IMR-90 (cell line): ENCODE measurements around the gene GTSE1. TPM values are rescaled to one million over a fixed set of nuclear protein-coding genes. Genes with fewer than 3 reads are reported as not detected.

Experiments used
- ATAC-seq: fragments of 200-7000 bp; cut with Tn5 transposase; 2 replicates; pipeline ENCODE4 v1.9.1; 2020; ENCODE audit warnings: low read depth, mild to moderate bottlenecking, moderate library complexity
- BruUV-seq: library from RNA; stranded (reverse); fragments of 400-500 nt; replicated peaks from 2 replicates; lab custom pipeline; 2021; lab: Mats Ljungman, UMichigan
- CTCF ChIA-PET: fragments of 300-600 bp; formaldehyde crosslinking; extraction: SDS; loops from one replicate; lab custom pipeline; 2021; ENCODE audit warnings: antibody characterized with exemption; lab: Yijun Ruan, JAX
- POLR2A ChIA-PET: fragments of 300-600 bp; sonication (Branson Sonifier 250); formaldehyde crosslinking; loops from one replicate; lab custom pipeline; 2022; ENCODE audit warnings: antibody characterized with exemption; ENCODE audit not compliant: unreplicated experiment; lab: Charles Lee
- DNase-seq: peaks from one replicate; pipeline ENCODE4 v3.0.0; 2013
- H2AFZ ChIP-seq: replicated peaks from 2 replicates; pipeline ENCODE3; 2013; ENCODE audit warnings: low read length, mild to moderate bottlenecking; ENCODE audit not compliant: poor library complexity
- H2AK5ac ChIP-seq: 2 replicates; pipeline ENCODE4 v1.6.1; 2013; ENCODE audit warnings: low read depth, low read length, inconsistent platforms
- H2AK9ac ChIP-seq: replicated peaks from 2 replicates; pipeline ENCODE3; 2013; ENCODE audit warnings: mild to moderate bottlenecking, low read depth, low read length, moderate library complexity; ENCODE audit not compliant: poor library complexity
- H2BK120ac ChIP-seq: 2 replicates; pipeline ENCODE4 v1.6.1; 2013; ENCODE audit warnings: low read depth, low read length, inconsistent platforms
- H2BK15ac ChIP-seq: 3 replicates; pipeline ENCODE4 v1.6.1; 2013; ENCODE audit warnings: low read depth, low read length, inconsistent platforms
- H2BK20ac ChIP-seq: 2 replicates; pipeline ENCODE4 v1.6.1; 2013; ENCODE audit warnings: low read depth, mild to moderate bottlenecking, inconsistent platforms, low read length, moderate library complexity
- H2BK5ac ChIP-seq: 2 replicates; pipeline ENCODE4 v1.6.1; 2013; ENCODE audit warnings: mild to moderate bottlenecking, low read depth, low read length, inconsistent platforms; ENCODE audit not compliant: poor library complexity, severe bottlenecking
- H3K14ac ChIP-seq: replicated peaks from 2 replicates; pipeline ENCODE4 v1.6.1; 2013; ENCODE audit warnings: low read depth, low read length, inconsistent platforms
- H3K18ac ChIP-seq: 2 replicates; pipeline ENCODE4 v1.6.1; 2013; ENCODE audit warnings: low read depth, low read length, control low read depth
- H3K23ac ChIP-seq: 2 replicates; pipeline ENCODE4 v1.6.1; 2013; ENCODE audit warnings: low read depth, low read length, inconsistent platforms
- H3K27ac ChIP-seq: 2 replicates; pipeline ENCODE4 v1.5.1; 2013; ENCODE audit warnings: mild to moderate bottlenecking, control low read depth, low read length; ENCODE audit not compliant: insufficient read depth
- H3K27me3 ChIP-seq: 2 replicates; pipeline ENCODE4 v1.6.1; 2013; ENCODE audit warnings: low read length; ENCODE audit not compliant: control insufficient read depth, insufficient read depth
- H3K36me3 ChIP-seq: 2 replicates; pipeline ENCODE4 v1.6.1; 2013; ENCODE audit warnings: low read length, mixed read lengths; ENCODE audit not compliant: control insufficient read depth, insufficient read depth
- H3K4ac ChIP-seq: 2 replicates; pipeline ENCODE4 v1.6.1; 2013; ENCODE audit warnings: low read depth, low read length, inconsistent platforms
- H3K4me1 ChIP-seq: 2 replicates; pipeline ENCODE4 v1.6.1; 2013; ENCODE audit warnings: low read length, mixed read lengths; ENCODE audit not compliant: control insufficient read depth, insufficient read depth
- H3K4me2 ChIP-seq: 2 replicates; pipeline ENCODE4 v1.6.1; 2013; ENCODE audit warnings: low read depth, mild to moderate bottlenecking, control low read depth, low read length, moderate library complexity
- H3K4me3 ChIP-seq: 2 replicates; pipeline ENCODE4 v1.5.1; 2013; ENCODE audit warnings: low read depth, mild to moderate bottlenecking, control low read depth, low read length, moderate library complexity; ENCODE audit not compliant: insufficient read depth
- H3K56ac ChIP-seq: 2 replicates; pipeline ENCODE4 v1.6.1; 2013; ENCODE audit warnings: low read length, inconsistent platforms; ENCODE audit not compliant: insufficient read depth; ENCODE audit errors: extremely low read depth
- H3K79me1 ChIP-seq, 2 experiments: 2 replicates each; pipeline ENCODE4 v1.6.1; 2013; ENCODE audit warnings: low read length in 2 of 2, inconsistent platforms in 1 of 2, low read depth in 1 of 2
- H3K9ac ChIP-seq: 2 replicates; pipeline ENCODE4 v1.6.1; 2013; ENCODE audit warnings: low read depth, low read length, control low read depth
- H3K9me1 ChIP-seq: 2 replicates; pipeline ENCODE4 v1.6.1; 2013; ENCODE audit warnings: low read length, inconsistent platforms; ENCODE audit not compliant: insufficient read depth
- H3K9me3 ChIP-seq: 2 replicates; pipeline ENCODE4 v1.6.1; 2013; ENCODE audit warnings: low read length; ENCODE audit not compliant: control insufficient read depth, insufficient read depth
- H4K20me1 ChIP-seq: 2 replicates; pipeline ENCODE4 v1.6.1; 2013; ENCODE audit warnings: low read length, inconsistent platforms; ENCODE audit not compliant: insufficient read depth
- H4K5ac ChIP-seq: 2 replicates; pipeline ENCODE4 v1.6.1; 2013; ENCODE audit warnings: mild to moderate bottlenecking, low read depth, low read length, control low read depth
- H4K8ac ChIP-seq, 2 experiments: 2 replicates each; pipeline ENCODE4 v1.6.1; 2013; ENCODE audit warnings: low read depth in 2 of 2, low read length in 2 of 2, control low read depth in 1 of 2, inconsistent platforms in 1 of 2
- H4K91ac ChIP-seq: 2 replicates; pipeline ENCODE4 v1.6.1; 2013; ENCODE audit warnings: low read depth, low read length, inconsistent platforms; ENCODE audit not compliant: insufficient read depth
- BHLHE40 ChIP-seq: fragments of 150-350 bp; IDR thresholded peaks from 2 replicates; pipeline ENCODE4 v1.6.1; 2016; ENCODE audit warnings: mild to moderate bottlenecking, low read depth, low read length
- CEBPB ChIP-seq: IDR thresholded peaks from 2 replicates; pipeline ENCODE4 v1.6.1; 2012; ENCODE audit warnings: low read depth, low read length, improper control_type of control experiment
- CHD1 ChIP-seq: IDR thresholded peaks from 2 replicates; pipeline ENCODE4 v1.6.1; 2012; ENCODE audit warnings: low read depth, low read length, improper control_type of control experiment
- CTCF ChIP-seq: conservative IDR thresholded peaks from 2 replicates; pipeline ENCODE4 v1.5.1; 2012; ENCODE audit warnings: mild to moderate bottlenecking, low read depth, low read length, improper control_type of control experiment
- ELK1 ChIP-seq: fragments of 150-350 bp; IDR thresholded peaks from 2 replicates; pipeline ENCODE4 v1.6.1; 2016; ENCODE audit warnings: low read depth, mild to moderate bottlenecking, low read length, moderate library complexity, borderline replicate concordance
- MAZ ChIP-seq: IDR thresholded peaks from 2 replicates; pipeline ENCODE4 v1.6.1; 2012; ENCODE audit warnings: low read depth, mild to moderate bottlenecking, low read length, improper control_type of control experiment, moderate library complexity, borderline replicate concordance
- MXI1 ChIP-seq: IDR thresholded peaks from 2 replicates; pipeline ENCODE4 v1.6.1; 2012; ENCODE audit warnings: low read depth, mild to moderate bottlenecking, low read length, moderate library complexity, borderline replicate concordance
- NFE2L2 ChIP-seq: fragments of 150-350 bp; IDR thresholded peaks from 2 replicates; pipeline ENCODE4 v1.6.1; 2016; ENCODE audit warnings: low read depth, mild to moderate bottlenecking, low read length
- POLR2A ChIP-seq: IDR thresholded peaks from 2 replicates; pipeline ENCODE4 v1.6.1; 2012; ENCODE audit warnings: mild to moderate bottlenecking, low read depth, low read length
- RAD21 ChIP-seq: IDR thresholded peaks from 2 replicates; pipeline ENCODE4 v1.6.1; 2012; ENCODE audit warnings: low read length, improper control_type of control experiment
- RCOR1 ChIP-seq: IDR thresholded peaks from 2 replicates; pipeline ENCODE4 v1.6.1; 2012; ENCODE audit warnings: mild to moderate bottlenecking, low read length, improper control_type of control experiment; ENCODE audit not compliant: insufficient replicate concordance
- RFX5 ChIP-seq: IDR thresholded peaks from 2 replicates; pipeline ENCODE4 v1.8.0; 2012; ENCODE audit warnings: low read depth, mild to moderate bottlenecking, low read length, moderate library complexity
- SMC3 ChIP-seq: fragments of 150-350 bp; IDR thresholded peaks from 2 replicates; pipeline ENCODE4 v1.6.1; 2016; ENCODE audit warnings: low read depth, mild to moderate bottlenecking, antibody characterized with exemption, low read length, moderate library complexity
- USF2 ChIP-seq: fragments of 150-350 bp; IDR thresholded peaks from 2 replicates; pipeline ENCODE4 v1.6.1; 2017; ENCODE audit warnings: mild to moderate bottlenecking, antibody characterized with exemption, low read length, low read depth
- WGBS, 2 experiments: methylation state at CpG; one replicate each; pipeline versions ENCODE4 v1.1.5 to v1.1.7; 2013; ENCODE audit warnings: missing lambda C conversion rate in 2 of 2; ENCODE audit not compliant: insufficient read length in 1 of 2; ENCODE audit errors: extremely low coverage in 2 of 2; 5-methylcytosine and 5-hydroxymethylcytosine counted together
- dilution Hi-C: fragments of 300-500 bp; cut with HindIII; formaldehyde crosslinking; loops from one replicate; pipeline ENCODE4 v1.14.3; 2018; ENCODE audit warnings: low sequenced_read_pairs; ENCODE audit not compliant: unreplicated experiment
- in situ Hi-C: fragments of 300-500 bp; cut with MboI; formaldehyde crosslinking; loops from 3 replicates; pipeline ENCODE4 v1.14.3; 2019; ENCODE audit warnings: low sequenced_read_pairs, inconsistent platforms, mixed read lengths
- intact Hi-C: fragments of 100-400 bp; cut with micrococcal nuclease; formaldehyde crosslinking; loops from 2 replicates; pipeline ENCODE4 v1.10.0; 2022
- polyA plus RNA-seq, 3 experiments: library from polyadenylated mRNA; depleted of rRNA; stranded (reverse); fragments of >200 nt; gene quantifications; 2 replicates each; pipeline ENCODE4 v1.2.3, GENCODE V29; 2012; ENCODE audit warnings: low replicate concordance in 1 of 3
- total RNA-seq: library from RNA; depleted of rRNA; stranded (reverse); fragments of >200 nt; gene quantifications from 2 replicates; pipeline ENCODE4 v1.2.3, GENCODE V29; 2012

GTSE1 gene
- total and polyA plus RNA-seq, 2 of the 4 experiments (the other 2 are of a cell fraction), result 5.9 to 17.1 TPM

GRCh38 chr22:46368871-46369715 is 72.4 kb downstream of the GTSE1 start:
- in situ Hi-C loops, result loop anchor here (5.0 kb wide), 1 partner anchor 173 kb away; no protein-coding TSS in a partner anchor
- no peak overlapping the region for H3K4me2 ChIP-seq
- no peak overlapping the region for H3K14ac ChIP-seq
- peaks cover 15% of the 10 kb centered on the region; the same call in 1 of the 2 replicates for H3K27me3 ChIP-seq
- ATAC-seq, result no peak
- H3K18ac ChIP-seq, result no peak overlapping the region
- dilution Hi-C loops, result no loop called here
- no peak overlapping the region for H3K4ac ChIP-seq
- H3K9ac ChIP-seq, result no peak overlapping the region
- H4K91ac ChIP-seq, result no peak overlapping the region
- H3K56ac ChIP-seq, result no peak overlapping the region
- no peak overlapping the region for H2BK20ac ChIP-seq
- no peak overlapping the region for H2AK5ac ChIP-seq
- no peaks in the 10 kb centered on the region for H3K9me3 ChIP-seq
- no peak overlapping the region for H3K27ac ChIP-seq
- H2AK9ac ChIP-seq, result no peak overlapping the region
- H3K4me1 ChIP-seq, result no peaks in the 10 kb centered on the region
- H3K9me1 ChIP-seq, result no peaks in the 10 kb centered on the region; the same call in 1 of the 2 replicates
- H2AFZ ChIP-seq, result no peak overlapping the region
- BruUV-seq, result no TSS peak
- ChIA-PET CTCF (interaction anchor here (0.6 to 1.8 kb wide), 3 partner anchors 21 to 179 kb away, joined by 3 to 10 read pairs (median 6); no protein-coding TSS in a partner anchor), POLR2A (no interaction called here)
- no peak overlapping the region for H2BK5ac ChIP-seq
- no peak overlapping the region for H4K5ac ChIP-seq
- H3K23ac ChIP-seq, result no peak overlapping the region
- no peaks in the 10 kb centered on the region for H3K79me1 ChIP-seq
- H4K20me1 ChIP-seq, result no peaks in the 10 kb centered on the region
- no peak for TF ChIP-seq ELK1
- no peak for TF ChIP-seq MAZ
- no peak for TF ChIP-seq NFE2L2
- TF ChIP-seq RCOR1, result no peak
- no peak for TF ChIP-seq CTCF
- TF ChIP-seq POLR2A, result no peak
- no peak for TF ChIP-seq MXI1
- no peak for TF ChIP-seq BHLHE40
- TF ChIP-seq RFX5, result no peak
- TF ChIP-seq SMC3, result no peak
- no peak for TF ChIP-seq CEBPB
- no peak for TF ChIP-seq USF2
- TF ChIP-seq CHD1, result no peak
- no peak for TF ChIP-seq RAD21
- H2BK15ac ChIP-seq, result no peak overlapping the region
- 86% methylated on average over 10 of the region's 31 CpGs; no CpG with 5 or more reads in 1 of the 2 experiments for WGBS, 2 experiments
- intact Hi-C loops, result no loop called here
- H4K8ac ChIP-seq, result no peak overlapping the region
- no peak overlapping the region for H2BK120ac ChIP-seq
- DNase-seq, result no peak
- H3K4me3 ChIP-seq, result no peak overlapping the region
- no peaks in the 10 kb centered on the region for H3K36me3 ChIP-seq
